ENCODE data around the gene NSF. TPM values are rescaled to one million over a fixed set of nuclear protein-coding genes. Genes with fewer than 3 reads are reported as not detected.

NSF gene
- total RNA-seq, 1 donor from 2014 or later, result 21.9 TPM

GRCh38 chr17:46769531-46770438 is 179.3 kb downstream of the NSF start:
- no peak for TF ChIP-seq CTCF (IDR thresholded peaks at IDR 0.05; ENCODE audit: insufficient read depth, low read length, severe bottlenecking)
- no peak for DNase-seq (ENCODE audit: low read depth)
- Histone ChIP-seq H3K4me3 (ENCODE audit: low read depth, low read length) (no peak overlapping the region), H3K27me3 (ENCODE audit: control insufficient read depth, insufficient read depth, low read length) (no peaks in the 10 kb centered on the region), H3K36me3 (ENCODE audit: control insufficient read depth, insufficient read depth, low read length) (no peaks in the 10 kb centered on the region)
- no peak for FAIRE-seq

- no peak for DNase-seq (ENCODE audit: low read depth)
- Histone ChIP-seq H3K4me3 (ENCODE audit: low read depth, low read length) (no peak overlapping the region), H3K27me3 (ENCODE audit: control insufficient read depth, insufficient read depth, low read length) (no peaks in the 10 kb centered on the region), H3K36me3 (ENCODE audit: control insufficient read depth, insufficient read depth, low read length) (no peaks in the 10 kb centered on the region)
- TF ChIP-seq CTCF (IDR thresholded peaks at IDR 0.05; ENCODE audit: insufficient read depth, low read length, severe bottlenecking), result no peak
- FAIRE-seq, result no peak
Measured at GRCh38 chr17:46770439-46770817, 180.0 kb downstream of the NSF start.

GRCh38 chr17:46770818-46771560 is 180.5 kb downstream of the NSF start:
- H3K27me3 ChIP-seq (ENCODE audit: control insufficient read depth, insufficient read depth, low read length), result no peaks in the 10 kb centered on the region
- peak overlapping the region; percentile 53 for H3K4me3 ChIP-seq (ENCODE audit: low read depth, low read length)
- DNase-seq (ENCODE audit: low read depth), result no peak
- TF ChIP-seq CTCF (IDR thresholded peaks at IDR 0.05; ENCODE audit: insufficient read depth, low read length, severe bottlenecking), result no peak
- H3K36me3 ChIP-seq (ENCODE audit: control insufficient read depth, insufficient read depth, low read length), result no peaks in the 10 kb centered on the region
- no peak for FAIRE-seq

- DNase-seq (ENCODE audit: low read depth), result peak; percentile 52
- Histone ChIP-seq H3K36me3 (ENCODE audit: control insufficient read depth, insufficient read depth, low read length) (no peaks in the 10 kb centered on the region), H3K4me3 (ENCODE audit: low read depth, low read length) (peak overlapping the region; percentile 53), H3K27me3 (ENCODE audit: control insufficient read depth, insufficient read depth, low read length) (peaks cover 2% of the 10 kb centered on the region)
- FAIRE-seq, result no peak
- TF ChIP-seq CTCF (IDR thresholded peaks at IDR 0.05; ENCODE audit: insufficient read depth, low read length, severe bottlenecking), result no peak
Measured at GRCh38 chr17:46771561-46772474, 181.3 kb downstream of the NSF start.

GRCh38 chr17:46772475-46773220 is 182.2 kb downstream of the NSF start:
- DNase-seq (ENCODE audit: low read depth) (no peak), FAIRE-seq (no peak)
- no peak for TF ChIP-seq CTCF (IDR thresholded peaks at IDR 0.05; ENCODE audit: insufficient read depth, low read length, severe bottlenecking)
- Histone ChIP-seq H3K36me3 (ENCODE audit: control insufficient read depth, insufficient read depth, low read length) (no peaks in the 10 kb centered on the region), H3K4me3 (ENCODE audit: low read depth, low read length) (peak overlapping the region; percentile 53), H3K27me3 (ENCODE audit: control insufficient read depth, insufficient read depth, low read length) (peaks cover 2% of the 10 kb centered on the region)

All from bronchial epithelial cell (primary cell).